Type B pancreatic cell (in vitro differentiated cells): ENCODE results near the gene FNIP1. TPM values are rescaled to one million over a fixed set of nuclear protein-coding genes. Genes with fewer than 3 reads are reported as not detected.

Experiments
- DNase-seq: peaks from one replicate; pipeline ENCODE4 v3.0.0; 2021; ENCODE audit warnings: mixed read lengths; ENCODE audit not compliant: unreplicated experiment; ENCODE audit errors: extremely low spot score
- H3K27ac Mint-ChIP-seq: 2 replicates; pipeline ENCODE4 v1.8.0; 2021; ENCODE audit warnings: mild to moderate bottlenecking, mixed read lengths
- H3K27me3 Mint-ChIP-seq: 2 replicates; pipeline ENCODE4 v1.8.0; 2021; ENCODE audit warnings: mixed read lengths
- H3K36me3 Mint-ChIP-seq: 2 replicates; pipeline ENCODE4 v1.8.0; 2021; ENCODE audit warnings: mixed read lengths
- H3K4me1 Mint-ChIP-seq: one replicate; pipeline ENCODE4 v1.8.0; 2021; ENCODE audit warnings: mixed read lengths; ENCODE audit not compliant: unreplicated experiment
- H3K4me3 Mint-ChIP-seq: 2 replicates; pipeline ENCODE4 v1.8.0; 2021; ENCODE audit warnings: mild to moderate bottlenecking, mixed read lengths
- H3K9me3 Mint-ChIP-seq: 2 replicates; pipeline ENCODE4 v1.8.0; 2021; ENCODE audit warnings: mixed read lengths
- total RNA-seq: library from RNA; stranded (reverse); gene quantifications from 2 replicates; pipeline ENCODE4 v1.2.1, GENCODE V29; 2021; ENCODE audit warnings: low replicate concordance
- TF ChIP-seq, protein P1 (sequence below): fragments of 200-600 bp; sonication (generic); conservative IDR thresholded peaks from 2 replicates; pipeline ENCODE4 v1.5.0; 2021; ENCODE audit warnings: antibody characterized with exemption, mild to moderate bottlenecking

The FNIP1 gene
- total RNA-seq, 1 donor from 2014 or later = 32.4 TPM

DNA sequence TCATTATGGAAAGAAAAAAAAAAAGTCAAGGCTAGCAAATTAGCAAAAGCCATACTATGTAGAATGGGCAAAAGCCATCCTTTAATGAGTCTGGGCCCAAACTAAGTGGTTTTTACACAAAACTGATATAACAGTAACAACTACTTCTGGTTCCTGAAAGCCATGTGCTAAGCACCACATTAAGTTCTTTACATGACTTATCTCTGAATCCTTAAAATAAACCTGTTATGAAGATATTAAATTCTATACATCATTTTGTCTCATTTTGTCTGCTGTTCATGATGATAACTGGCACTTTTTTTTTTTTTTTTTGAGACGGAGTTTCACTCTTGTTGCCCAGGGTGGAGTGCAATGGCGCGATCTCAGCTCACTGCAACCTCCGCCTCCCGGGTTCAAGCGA is 5.0 kb downstream of the FNIP1 start:
- DNase-seq = no peak
- H3K4me3 Mint-ChIP-seq = no peak overlapping the region
- H3K27me3 Mint-ChIP-seq = no peaks in the 10 kb centered on the region
- no peak overlapping the region for H3K27ac Mint-ChIP-seq
- TF ChIP-seq, protein P1, sequence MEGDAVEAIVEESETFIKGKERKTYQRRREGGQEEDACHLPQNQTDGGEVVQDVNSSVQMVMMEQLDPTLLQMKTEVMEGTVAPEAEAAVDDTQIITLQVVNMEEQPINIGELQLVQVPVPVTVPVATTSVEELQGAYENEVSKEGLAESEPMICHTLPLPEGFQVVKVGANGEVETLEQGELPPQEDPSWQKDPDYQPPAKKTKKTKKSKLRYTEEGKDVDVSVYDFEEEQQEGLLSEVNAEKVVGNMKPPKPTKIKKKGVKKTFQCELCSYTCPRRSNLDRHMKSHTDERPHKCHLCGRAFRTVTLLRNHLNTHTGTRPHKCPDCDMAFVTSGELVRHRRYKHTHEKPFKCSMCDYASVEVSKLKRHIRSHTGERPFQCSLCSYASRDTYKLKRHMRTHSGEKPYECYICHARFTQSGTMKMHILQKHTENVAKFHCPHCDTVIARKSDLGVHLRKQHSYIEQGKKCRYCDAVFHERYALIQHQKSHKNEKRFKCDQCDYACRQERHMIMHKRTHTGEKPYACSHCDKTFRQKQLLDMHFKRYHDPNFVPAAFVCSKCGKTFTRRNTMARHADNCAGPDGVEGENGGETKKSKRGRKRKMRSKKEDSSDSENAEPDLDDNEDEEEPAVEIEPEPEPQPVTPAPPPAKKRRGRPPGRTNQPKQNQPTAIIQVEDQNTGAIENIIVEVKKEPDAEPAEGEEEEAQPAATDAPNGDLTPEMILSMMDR = no peak
- peaks cover 19% of the 10 kb centered on the region for H3K36me3 Mint-ChIP-seq
- H3K4me1 Mint-ChIP-seq = peaks cover 37% of the 10 kb centered on the region
- H3K9me3 Mint-ChIP-seq = peaks cover 8% of the 10 kb centered on the region

DNA sequence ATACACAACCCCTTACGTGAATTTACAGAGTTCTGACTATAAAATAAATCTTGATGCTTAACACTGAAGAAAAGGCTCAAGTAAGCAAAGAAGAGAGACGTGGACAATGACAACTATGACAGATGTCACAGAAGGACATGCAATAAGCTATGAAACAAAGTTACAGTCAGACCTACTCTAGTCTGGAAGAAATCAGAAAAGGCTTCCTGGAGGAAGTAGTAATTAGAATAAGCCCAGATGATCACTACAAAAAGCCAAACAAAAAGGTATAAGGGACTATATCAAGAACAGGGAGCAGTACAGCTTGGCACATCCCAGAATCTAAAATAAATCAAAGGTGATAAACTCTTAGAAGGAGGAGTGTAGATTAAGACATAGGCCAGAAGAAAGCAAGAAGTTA is 6.3 kb downstream of the FNIP1 start:
- Mint-ChIP-seq H3K36me3 (peaks cover 19% of the 10 kb centered on the region), H3K27me3 (no peaks in the 10 kb centered on the region), H3K9me3 (peaks cover 8% of the 10 kb centered on the region), H3K27ac (no peak overlapping the region), H3K4me1 (peaks cover 33% of the 10 kb centered on the region), H3K4me3 (no peak overlapping the region)
- no peak for DNase-seq
- TF ChIP-seq, protein P1 = no peak

DNA sequence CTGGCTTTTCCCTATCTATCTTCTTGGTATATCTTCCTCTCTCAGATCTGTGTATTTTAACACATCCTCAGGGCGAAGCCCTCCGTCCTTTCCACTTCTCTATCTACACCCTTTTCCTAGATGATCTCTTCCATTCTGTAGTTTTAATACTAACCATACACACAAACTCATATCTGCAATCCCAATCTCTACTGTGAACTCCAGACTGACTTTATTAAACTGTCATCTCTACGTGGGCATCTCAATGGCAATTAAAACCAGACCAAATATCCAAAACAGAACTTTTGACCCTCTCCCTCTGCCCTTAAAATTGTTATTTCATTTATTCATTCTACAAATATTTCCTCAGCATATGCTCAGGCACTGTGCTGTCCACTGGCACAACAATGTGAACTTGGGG is 7.1 kb downstream of the FNIP1 start:
- H3K4me1 Mint-ChIP-seq = peaks cover 25% of the 10 kb centered on the region
- H3K36me3 Mint-ChIP-seq = peaks cover 19% of the 10 kb centered on the region
- DNase-seq = no peak
- no peaks in the 10 kb centered on the region for H3K27me3 Mint-ChIP-seq
- no peak overlapping the region for H3K27ac Mint-ChIP-seq
- TF ChIP-seq, protein P1 = no peak
- peaks cover 8% of the 10 kb centered on the region for H3K9me3 Mint-ChIP-seq
- no peak overlapping the region for H3K4me3 Mint-ChIP-seq

DNA sequence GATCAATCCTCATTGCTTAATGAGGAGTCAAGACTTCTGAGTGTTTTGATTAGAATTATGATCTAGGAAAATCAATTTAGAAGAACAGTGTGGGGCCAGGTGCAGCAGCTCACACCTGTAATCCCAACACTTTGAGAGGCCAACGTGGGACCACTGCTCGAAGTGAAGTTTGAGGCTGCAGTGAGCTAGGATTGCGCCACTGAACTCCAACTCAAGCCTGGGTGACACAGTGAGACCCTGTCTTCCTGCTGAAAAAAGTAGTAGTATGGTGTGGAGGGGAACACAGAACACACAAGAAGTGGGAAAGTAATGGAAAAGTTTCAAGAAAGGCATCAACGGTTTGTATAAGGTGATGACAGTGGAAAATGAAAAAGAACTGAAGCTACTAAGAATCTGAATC is 9.1 kb downstream of the FNIP1 start:
- H3K4me3 Mint-ChIP-seq = no peak overlapping the region

DNA sequence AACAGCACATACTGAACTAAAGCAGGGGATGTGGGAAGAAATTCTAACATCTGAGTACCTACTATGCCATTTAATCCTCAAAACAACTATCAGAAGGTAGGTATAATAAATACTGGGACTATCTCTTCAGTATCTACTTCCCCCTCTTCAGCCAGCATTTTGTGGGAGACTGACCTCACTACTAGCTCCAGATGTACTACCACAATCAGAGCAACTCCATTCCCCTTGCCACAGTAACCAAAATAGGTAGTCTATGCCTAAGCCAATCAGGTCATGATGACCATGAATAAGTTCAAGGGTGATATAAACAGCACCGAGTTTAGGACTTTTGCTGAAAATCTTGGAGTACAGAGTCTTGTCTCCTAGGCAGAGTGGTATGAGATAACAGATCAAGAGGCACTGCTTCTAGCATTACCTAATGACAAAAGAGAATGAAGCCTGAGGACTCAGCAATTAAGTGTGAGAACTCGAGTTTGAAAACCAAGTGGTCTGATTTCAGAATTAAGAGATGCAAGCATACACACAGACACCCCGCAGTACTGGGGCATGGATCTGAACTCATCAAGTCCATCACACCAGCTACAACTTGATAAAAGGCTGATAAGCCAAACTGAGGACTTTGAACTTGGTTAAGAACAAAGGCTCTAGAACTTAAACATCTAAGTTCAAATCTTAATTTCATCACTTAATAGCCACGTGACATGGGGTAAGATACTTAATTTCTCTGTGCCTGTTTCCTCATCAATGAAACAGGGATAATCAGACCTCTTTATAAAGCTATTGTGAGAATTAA is 9.7 kb downstream of the FNIP1 start:
- Mint-ChIP-seq H3K4me3 (no peak overlapping the region), H3K9me3 (peaks cover 8% of the 10 kb centered on the region), H3K4me1 (peaks cover 15% of the 10 kb centered on the region), H3K27me3 (no peaks in the 10 kb centered on the region), H3K36me3 (peaks cover 24% of the 10 kb centered on the region), H3K27ac (no peak overlapping the region)
- TF ChIP-seq, protein P1 = no peak
- DNase-seq = no peak

More for the DNA sequence above, 9.1 kb downstream of the FNIP1 start:
- no peak overlapping the region for H3K27ac Mint-ChIP-seq
- peaks cover 15% of the 10 kb centered on the region for H3K4me1 Mint-ChIP-seq
- no peak for DNase-seq
- TF ChIP-seq, protein P1 = no peak
- H3K36me3 Mint-ChIP-seq = peaks cover 24% of the 10 kb centered on the region
- no peaks in the 10 kb centered on the region for H3K27me3 Mint-ChIP-seq
- H3K9me3 Mint-ChIP-seq = peaks cover 8% of the 10 kb centered on the region
